ENCODE results near the gene TCEANC.
"Not testable (repeated sequence)": the region's sequence is repeated elsewhere in the genome, so short reads cannot be mapped to it uniquely, and the experiment has no call there.

TCEANC gene

DNA sequence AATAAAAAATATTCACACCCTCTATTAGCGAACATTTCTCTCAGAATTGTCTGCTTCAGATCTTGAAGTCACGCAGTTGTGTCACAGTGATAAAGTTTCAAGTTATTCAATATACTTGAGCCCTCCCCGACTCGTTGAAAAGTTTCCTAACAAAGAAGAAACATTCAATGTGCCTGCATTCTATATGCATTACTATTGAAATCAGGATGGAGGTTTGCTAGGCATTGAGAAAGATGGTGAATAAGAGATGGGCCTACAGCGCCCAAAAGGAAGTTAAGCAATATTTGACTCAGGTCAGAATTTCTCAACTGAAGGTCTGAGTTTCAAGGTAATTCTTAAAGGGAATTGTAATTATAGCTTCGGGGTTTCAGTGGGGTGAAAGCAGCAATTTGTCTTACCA lies 6.1 kb downstream of the TCEANC start:
- H3K27me3 ChIP-seq (ENCODE audit: control insufficient read depth in 1 of 2, insufficient read depth in 2 of 2, low read length in 2 of 2): no peaks in the 10 kb centered on the region
- peaks cover 7% of the 10 kb centered on the region for H3K4me1 ChIP-seq (ENCODE audit: insufficient read depth, low read length)
- no peak overlapping the region for H3K27ac ChIP-seq (ENCODE audit: low read depth, low read length)
- no peaks in the 10 kb centered on the region for H3K36me3 ChIP-seq (ENCODE audit: insufficient read depth, low read length)
- no peak overlapping the region for H3K4me3 ChIP-seq (ENCODE audit: low read depth in 1 of 2, low read length in 2 of 2)
- H3K9me3 ChIP-seq (ENCODE audit: low read length): no peaks in the 10 kb centered on the region
- no peak overlapping the region for H3K9ac ChIP-seq (ENCODE audit: low read length)

DNA sequence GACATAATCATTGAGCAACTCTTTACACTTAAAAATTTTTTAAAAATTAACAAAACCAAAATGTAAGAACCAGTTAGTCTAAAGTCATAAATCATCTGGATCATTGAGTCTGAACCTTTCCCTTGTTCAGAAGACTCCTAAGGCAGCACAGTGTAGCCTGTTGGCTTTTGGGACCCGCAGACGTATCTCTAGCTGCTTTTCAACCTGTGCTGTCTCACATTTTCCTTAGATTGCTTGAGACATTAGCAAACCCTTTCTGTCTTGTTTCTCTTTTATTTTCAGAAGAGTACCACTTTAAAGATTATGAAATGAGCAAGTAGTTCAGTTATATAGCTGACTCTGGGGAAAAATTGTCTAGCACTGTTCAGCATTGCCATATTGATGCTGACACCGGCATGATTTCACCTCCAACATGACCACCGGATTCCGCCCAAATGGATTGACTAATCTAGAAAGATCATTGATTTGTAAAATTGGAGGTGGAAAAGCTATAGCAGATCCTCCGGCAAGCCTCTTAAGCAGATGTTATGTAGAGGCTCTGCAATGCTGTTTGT lies 8.9 kb downstream of the TCEANC start:
- Histone ChIP-seq H3K36me3 (ENCODE audit: insufficient read depth, low read length) (no peaks in the 10 kb centered on the region), H3K4me1 (ENCODE audit: insufficient read depth, low read length) (peaks cover 7% of the 10 kb centered on the region), H3K4me3 (ENCODE audit: low read depth in 1 of 2, low read length in 2 of 2) (peak overlapping the region in 1 of 2 donors; percentile 30), H3K27ac (ENCODE audit: low read depth, low read length) (peak overlapping the region; percentile 19), H3K9ac (ENCODE audit: low read length) (no peak overlapping the region), H3K9me3 (ENCODE audit: low read length) (no peaks in the 10 kb centered on the region), H3K27me3 (ENCODE audit: control insufficient read depth in 1 of 2, insufficient read depth in 2 of 2, low read length in 2 of 2) (no peaks in the 10 kb centered on the region)

DNA sequence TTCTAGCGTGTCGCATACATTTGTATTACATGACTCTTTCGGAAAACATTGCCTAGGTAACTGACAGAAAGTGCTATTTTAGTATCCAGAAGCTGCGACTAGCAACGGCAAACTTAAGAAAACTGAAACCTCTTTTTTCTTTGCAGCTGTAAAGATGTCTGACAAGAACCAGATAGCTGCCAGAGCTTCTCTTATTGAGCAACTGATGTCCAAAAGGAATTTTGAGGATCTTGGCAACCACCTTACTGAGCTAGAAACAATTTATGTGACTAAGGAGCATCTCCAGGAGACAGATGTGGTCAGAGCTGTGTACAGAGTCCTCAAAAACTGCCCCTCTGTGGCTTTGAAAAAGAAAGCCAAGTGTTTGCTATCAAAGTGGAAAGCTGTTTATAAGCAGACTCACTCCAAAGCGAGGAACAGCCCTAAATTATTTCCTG lies 9.4 kb downstream of the TCEANC start:
- Histone ChIP-seq H3K9me3 (ENCODE audit: low read length) (no peaks in the 10 kb centered on the region), H3K4me3 (ENCODE audit: low read depth in 1 of 2, low read length in 2 of 2) (peak overlapping the region in 1 of 2 donors; percentile 30), H3K27ac (ENCODE audit: low read depth, low read length) (peak overlapping the region; percentile 37), H3K27me3 (ENCODE audit: control insufficient read depth in 1 of 2, insufficient read depth in 2 of 2, low read length in 2 of 2) (no peaks in the 10 kb centered on the region), H3K9ac (ENCODE audit: low read length) (no peak overlapping the region), H3K36me3 (ENCODE audit: insufficient read depth, low read length) (no peaks in the 10 kb centered on the region), H3K4me1 (ENCODE audit: insufficient read depth, low read length) (peaks cover 7% of the 10 kb centered on the region)

DNA sequence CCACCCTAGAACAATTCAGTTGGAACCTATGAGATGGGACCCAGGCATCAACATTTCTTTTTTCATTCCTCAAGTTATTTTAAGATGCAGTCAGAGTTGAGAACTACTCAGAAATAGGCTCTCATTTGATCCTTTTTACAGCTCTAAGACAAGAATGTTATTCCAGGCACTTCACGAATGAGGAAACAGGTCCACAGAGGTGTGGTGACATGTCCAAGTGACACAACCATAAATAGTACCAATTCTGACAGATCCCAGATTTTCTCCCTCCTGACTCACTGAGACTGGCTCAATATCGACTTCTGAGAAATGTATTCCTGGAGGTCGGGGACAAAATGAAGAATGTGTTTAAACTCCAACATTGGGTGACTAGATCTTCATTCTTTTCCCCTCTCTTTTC lies 11.1 kb downstream of the TCEANC start:
- H3K4me3 ChIP-seq (ENCODE audit: low read depth in 1 of 2, low read length in 2 of 2): no peak overlapping the region
- no peak overlapping the region for H3K9ac ChIP-seq (ENCODE audit: low read length)
- no peaks in the 10 kb centered on the region for H3K27me3 ChIP-seq (ENCODE audit: control insufficient read depth in 1 of 2, insufficient read depth in 2 of 2, low read length in 2 of 2)
- no peaks in the 10 kb centered on the region for H3K9me3 ChIP-seq (ENCODE audit: low read length)
- no peaks in the 10 kb centered on the region for H3K36me3 ChIP-seq (ENCODE audit: insufficient read depth, low read length)
- no peak overlapping the region for H3K27ac ChIP-seq (ENCODE audit: low read depth, low read length)
- H3K4me1 ChIP-seq (ENCODE audit: insufficient read depth, low read length): peaks cover 7% of the 10 kb centered on the region

DNA sequence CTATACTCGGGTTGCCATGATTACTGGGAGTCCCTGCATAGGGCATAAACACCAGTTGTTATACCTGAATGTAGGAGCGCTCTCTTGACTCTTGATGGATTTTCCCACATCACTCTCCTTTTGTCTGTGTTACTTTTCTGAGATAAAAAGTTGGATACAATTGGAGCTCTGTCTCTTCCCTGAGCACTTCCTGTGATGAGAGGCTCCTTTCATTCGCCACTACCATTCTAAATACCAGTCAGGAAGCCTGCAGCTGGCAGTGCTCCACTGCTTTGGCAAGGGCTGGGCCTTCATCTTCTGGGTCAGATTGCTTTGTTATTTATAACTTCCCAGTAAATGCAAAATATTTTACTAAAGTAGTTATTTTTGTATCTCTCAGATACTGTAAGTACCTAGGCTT lies 13.9 kb downstream of the TCEANC start:
- H3K36me3 ChIP-seq (ENCODE audit: insufficient read depth, low read length): no peaks in the 10 kb centered on the region
- peaks cover 0 to 8% of the 10 kb centered on the region in 2 donors for H3K27me3 ChIP-seq (ENCODE audit: control insufficient read depth in 1 of 2, insufficient read depth in 2 of 2, low read length in 2 of 2)
- peaks cover 6% of the 10 kb centered on the region for H3K4me1 ChIP-seq (ENCODE audit: insufficient read depth, low read length)
- no peak overlapping the region for H3K27ac ChIP-seq (ENCODE audit: low read depth, low read length)
- H3K9me3 ChIP-seq (ENCODE audit: low read length): no peaks in the 10 kb centered on the region
- H3K9ac ChIP-seq (ENCODE audit: low read length): no peak overlapping the region
- no peak overlapping the region for H3K4me3 ChIP-seq (ENCODE audit: low read depth in 1 of 2, low read length in 2 of 2)

DNA sequence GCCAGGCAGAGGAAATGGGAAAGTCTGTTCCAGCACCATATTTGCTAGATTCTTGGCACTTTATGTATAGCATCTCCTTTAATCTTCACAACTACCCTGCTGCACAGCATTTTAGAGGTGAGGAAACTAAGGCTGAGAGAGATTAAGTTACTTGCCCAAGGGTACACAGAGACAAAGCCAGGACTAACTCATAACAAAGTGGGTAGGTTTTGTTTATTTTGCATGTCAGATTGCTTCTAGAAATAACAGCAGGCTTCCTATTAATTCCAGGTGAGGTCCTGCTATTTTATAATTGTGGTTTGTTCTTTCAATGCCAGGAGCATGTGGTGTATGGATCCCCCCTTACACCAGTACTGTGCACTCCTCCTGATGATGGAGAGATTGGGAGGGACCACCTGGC lies 15.0 kb downstream of the TCEANC start:
- Histone ChIP-seq H3K4me3 (ENCODE audit: low read depth in 1 of 2, low read length in 2 of 2) (no peak overlapping the region), H3K36me3 (ENCODE audit: insufficient read depth, low read length) (no peaks in the 10 kb centered on the region), H3K27me3 (ENCODE audit: control insufficient read depth in 1 of 2, insufficient read depth in 2 of 2, low read length in 2 of 2) (peaks cover 0 to 8% of the 10 kb centered on the region in 2 donors), H3K4me1 (ENCODE audit: insufficient read depth, low read length) (peaks cover 5% of the 10 kb centered on the region), H3K9ac (ENCODE audit: low read length) (no peak overlapping the region), H3K9me3 (ENCODE audit: low read length) (no peaks in the 10 kb centered on the region), H3K27ac (ENCODE audit: low read depth, low read length) (no peak overlapping the region)

DNA sequence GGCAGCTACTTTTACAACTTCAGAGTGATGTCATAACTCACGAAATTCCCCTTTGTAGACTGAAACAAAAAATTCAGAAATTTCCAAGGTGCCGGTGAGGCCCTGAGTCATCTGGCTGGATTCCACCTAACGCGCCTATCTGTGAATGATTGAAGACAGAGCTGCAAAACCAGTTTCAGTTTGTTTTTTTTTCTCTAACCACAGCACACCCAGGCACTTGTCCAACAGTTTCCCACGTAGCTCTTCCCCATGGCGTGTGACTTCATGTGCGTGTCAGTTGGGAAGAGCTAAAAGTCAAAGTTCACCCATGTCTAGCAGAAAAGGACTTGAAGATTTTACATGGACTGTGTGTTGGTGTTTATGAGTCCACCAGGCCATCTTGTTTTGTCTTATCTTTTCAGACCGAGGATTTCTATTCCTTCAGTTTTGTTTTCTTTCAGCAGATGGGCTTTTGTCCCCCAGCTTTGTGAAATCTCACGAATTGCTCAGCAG lies 16.4 kb downstream of the TCEANC start:
- peaks cover 0 to 8% of the 10 kb centered on the region in 2 donors for H3K27me3 ChIP-seq (ENCODE audit: control insufficient read depth in 1 of 2, insufficient read depth in 2 of 2, low read length in 2 of 2)
- H3K4me3 ChIP-seq (ENCODE audit: low read depth in 1 of 2, low read length in 2 of 2): no peak overlapping the region
- H3K36me3 ChIP-seq (ENCODE audit: insufficient read depth, low read length): no peaks in the 10 kb centered on the region
- peaks cover 5% of the 10 kb centered on the region for H3K4me1 ChIP-seq (ENCODE audit: insufficient read depth, low read length)
- no peak overlapping the region for H3K9ac ChIP-seq (ENCODE audit: low read length)
- no peaks in the 10 kb centered on the region for H3K9me3 ChIP-seq (ENCODE audit: low read length)
- no peak overlapping the region for H3K27ac ChIP-seq (ENCODE audit: low read depth, low read length)

DNA sequence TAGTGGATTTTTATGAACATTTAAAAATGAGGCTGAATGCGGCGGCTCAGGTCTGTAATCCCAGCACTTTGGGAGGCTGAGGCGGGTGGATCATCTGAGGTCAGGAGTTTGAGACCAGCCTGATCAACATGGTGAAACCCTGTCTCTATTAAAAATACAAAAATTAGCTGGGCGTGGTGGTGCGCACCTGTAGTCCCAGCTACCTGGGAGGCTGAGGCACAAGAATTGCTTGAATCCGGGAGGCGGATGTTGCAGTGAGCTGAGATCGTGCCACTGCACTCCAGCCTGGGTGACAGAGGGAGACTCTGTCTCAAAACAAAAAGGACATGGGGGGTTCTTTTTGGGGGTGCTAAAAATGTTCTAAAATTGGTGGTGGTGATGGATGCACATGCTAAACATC lies 16.8 kb downstream of the TCEANC start:
- H3K4me1 ChIP-seq (ENCODE audit: insufficient read depth, low read length); H3K27me3 ChIP-seq (ENCODE audit: control insufficient read depth in 1 of 2, insufficient read depth in 2 of 2, low read length in 2 of 2); H3K9ac ChIP-seq (ENCODE audit: low read length); H3K4me3 ChIP-seq (ENCODE audit: low read depth in 1 of 2, low read length in 2 of 2); H3K27ac ChIP-seq (ENCODE audit: low read depth, low read length); H3K36me3 ChIP-seq (ENCODE audit: insufficient read depth, low read length); H3K9me3 ChIP-seq (ENCODE audit: low read length): not testable (repeated sequence)

DNA sequence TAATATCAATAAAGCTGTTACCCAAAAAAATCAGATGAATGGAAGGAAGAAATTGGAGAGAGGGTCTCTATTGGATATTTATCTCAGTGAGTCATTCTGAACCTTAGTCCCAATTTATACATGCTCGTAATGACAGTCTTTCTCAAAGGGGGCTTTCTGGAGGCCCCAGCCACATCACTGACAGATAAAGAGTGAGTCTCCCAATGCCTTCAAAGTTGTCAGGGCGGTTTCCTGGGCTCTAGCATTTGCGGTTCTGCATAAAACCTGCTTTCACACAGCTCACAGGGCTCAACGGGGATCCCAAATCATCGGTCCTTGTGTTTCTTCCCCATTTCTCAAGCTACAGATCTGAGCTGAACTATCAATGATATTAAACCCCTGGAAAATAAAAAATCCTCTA lies 17.3 kb downstream of the TCEANC start:
- Histone ChIP-seq H3K4me3 (ENCODE audit: low read depth in 1 of 2, low read length in 2 of 2) (no peak overlapping the region), H3K27ac (ENCODE audit: low read depth, low read length) (no peak overlapping the region), H3K9ac (ENCODE audit: low read length) (no peak overlapping the region), H3K4me1 (ENCODE audit: insufficient read depth, low read length) (peaks cover 5% of the 10 kb centered on the region), H3K27me3 (ENCODE audit: control insufficient read depth in 1 of 2, insufficient read depth in 2 of 2, low read length in 2 of 2) (peaks cover 0 to 8% of the 10 kb centered on the region in 2 donors), H3K36me3 (ENCODE audit: insufficient read depth, low read length) (no peaks in the 10 kb centered on the region), H3K9me3 (ENCODE audit: low read length) (no peaks in the 10 kb centered on the region)

DNA sequence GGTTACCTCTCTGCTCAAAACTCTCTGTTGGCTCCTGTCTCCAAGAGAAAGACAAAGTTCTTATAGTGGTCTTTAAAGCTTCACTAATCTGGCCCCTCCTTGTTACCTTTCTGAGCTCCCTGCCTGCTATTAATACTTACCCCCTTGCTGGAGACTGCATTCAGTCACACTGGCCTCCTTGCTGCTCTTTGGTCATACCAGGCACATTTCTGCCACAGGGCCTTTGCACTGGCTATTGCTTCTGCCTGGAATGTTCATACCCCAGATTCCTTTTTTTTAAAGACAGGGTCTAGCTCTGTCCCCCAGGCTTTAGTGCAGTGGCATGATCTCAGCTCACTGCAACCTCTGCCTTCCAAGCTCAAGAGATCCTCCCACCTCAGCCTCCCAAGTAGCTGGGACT lies 20.1 kb downstream of the TCEANC start:
- H3K9ac ChIP-seq (ENCODE audit: low read length): no peak overlapping the region
- peaks cover 0 to 8% of the 10 kb centered on the region in 2 donors for H3K27me3 ChIP-seq (ENCODE audit: control insufficient read depth in 1 of 2, insufficient read depth in 2 of 2, low read length in 2 of 2)
- H3K27ac ChIP-seq (ENCODE audit: low read depth, low read length): no peak overlapping the region
- no peaks in the 10 kb centered on the region for H3K9me3 ChIP-seq (ENCODE audit: low read length)
- H3K4me3 ChIP-seq (ENCODE audit: low read depth in 1 of 2, low read length in 2 of 2): no peak overlapping the region
- peaks cover 5% of the 10 kb centered on the region for H3K4me1 ChIP-seq (ENCODE audit: insufficient read depth, low read length)
- no peaks in the 10 kb centered on the region for H3K36me3 ChIP-seq (ENCODE audit: insufficient read depth, low read length)

DNA sequence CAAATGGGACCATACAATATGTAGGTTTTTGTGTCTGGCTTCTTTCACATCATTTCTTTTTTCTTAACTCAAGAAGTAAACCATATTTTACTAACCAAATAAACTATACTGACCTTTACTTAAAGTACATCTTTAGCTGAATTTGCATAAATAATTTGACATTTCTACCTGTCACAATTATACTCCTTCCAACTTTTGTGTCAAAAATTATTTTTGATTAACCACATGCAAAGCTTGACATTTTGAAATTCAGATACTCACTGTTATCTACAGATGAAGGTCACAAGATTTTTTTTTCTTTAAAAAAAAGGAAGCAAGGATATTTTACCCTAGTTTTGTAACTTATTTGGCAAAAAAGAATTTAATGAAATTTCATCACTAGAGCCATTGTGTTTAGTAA lies 23.9 kb downstream of the TCEANC start:
- H3K4me1 ChIP-seq (ENCODE audit: insufficient read depth, low read length): no peaks in the 10 kb centered on the region
- H3K9me3 ChIP-seq (ENCODE audit: low read length): no peaks in the 10 kb centered on the region
- H3K4me3 ChIP-seq (ENCODE audit: low read depth in 1 of 2, low read length in 2 of 2): no peak overlapping the region
- H3K36me3 ChIP-seq (ENCODE audit: insufficient read depth, low read length): no peaks in the 10 kb centered on the region
- no peak overlapping the region for H3K9ac ChIP-seq (ENCODE audit: low read length)
- no peaks in the 10 kb centered on the region for H3K27me3 ChIP-seq (ENCODE audit: control insufficient read depth in 1 of 2, insufficient read depth in 2 of 2, low read length in 2 of 2)
- no peak overlapping the region for H3K27ac ChIP-seq (ENCODE audit: low read depth, low read length)

DNA sequence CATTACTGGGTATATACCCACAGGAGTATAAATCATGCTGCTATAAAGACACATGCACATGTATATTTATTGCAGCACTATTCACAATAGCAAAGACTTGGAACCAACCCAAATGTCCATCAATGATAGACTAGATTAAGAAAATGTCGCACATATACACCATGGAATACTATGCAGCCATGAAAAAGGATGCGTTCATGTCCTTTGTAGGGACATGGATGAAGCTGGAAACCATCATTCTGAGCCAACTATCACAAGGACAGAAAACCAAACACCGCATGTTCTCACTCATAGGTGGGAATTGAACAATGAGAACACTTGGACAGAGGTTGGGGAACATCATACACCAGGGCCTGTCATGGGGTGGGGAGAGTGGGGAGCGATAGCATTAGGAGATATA lies 26.8 kb downstream of the TCEANC start:
- H3K36me3 ChIP-seq (ENCODE audit: insufficient read depth, low read length); H3K9ac ChIP-seq (ENCODE audit: low read length); H3K27me3 ChIP-seq (ENCODE audit: control insufficient read depth in 1 of 2, insufficient read depth in 2 of 2, low read length in 2 of 2); H3K9me3 ChIP-seq (ENCODE audit: low read length); H3K27ac ChIP-seq (ENCODE audit: low read depth, low read length); H3K4me3 ChIP-seq (ENCODE audit: low read depth in 1 of 2, low read length in 2 of 2); H3K4me1 ChIP-seq (ENCODE audit: insufficient read depth, low read length): not testable (repeated sequence)
